ENCODE data around the gene ADGRG3. TPM values are rescaled to one million over a fixed set of nuclear protein-coding genes. Genes with fewer than 3 reads are reported as not detected.
A peak's percentile ranks its signal among the peaks of the same experiment; 100 is the strongest.

Gene ADGRG3
- total RNA-seq, 1 experiment from 2014 or later = 0.46 TPM

GRCh38 chr16:57645691-57646387 lies 22.3 kb upstream of the ADGRG3 start:
- Histone ChIP-seq H3K56ac (ENCODE audit: insufficient read length, low read depth, low read length) (no peak overlapping the region), H2AK5ac (ENCODE audit: insufficient read length, low read length) (no peak overlapping the region), H3K18ac (ENCODE audit: insufficient read length, low read depth, low read length) (no peak overlapping the region), H2BK5ac (ENCODE audit: insufficient read length, low read length) (no peak overlapping the region), H3K23ac (ENCODE audit: insufficient read length, low read depth, low read length) (no peak overlapping the region), H3K9me3 (ENCODE audit: control insufficient read depth, low read depth, low read length) (no peaks in the 10 kb centered on the region), H3K79me1 (ENCODE audit: insufficient read depth, low read depth, low read length, poor library complexity, severe bottlenecking) (no peaks in the 10 kb centered on the region), H3K4me1 (ENCODE audit: insufficient read depth, low read length) (no peaks in the 10 kb centered on the region), H3K23me2 (ENCODE audit: insufficient read length, low read depth, low read length, poor library complexity, severe bottlenecking) (no peaks in the 10 kb centered on the region), H3K4me2 (ENCODE audit: insufficient read depth, insufficient read length, low read length) (no peak overlapping the region), H3K4ac (ENCODE audit: low read depth, low read length) (no peak overlapping the region), H2BK20ac (ENCODE audit: low read depth, low read length, poor library complexity, severe bottlenecking) (no peak overlapping the region), H2AFZ (ENCODE audit: low read length) (no peak overlapping the region), H2BK12ac (ENCODE audit: insufficient read length, low read depth, low read length) (no peak overlapping the region), H4K20me1 (ENCODE audit: control insufficient read depth, insufficient read depth, insufficient read length) (peaks cover 3% of the 10 kb centered on the region), H4K91ac (ENCODE audit: insufficient read length, low read depth, low read length) (no peak overlapping the region), H3K79me2 (ENCODE audit: insufficient read depth, low read length) (no peaks in the 10 kb centered on the region), H4K5ac (ENCODE audit: insufficient read length, low read depth, low read length) (no peak overlapping the region), H2BK120ac (ENCODE audit: low read depth, low read length, poor library complexity, severe bottlenecking) (no peak overlapping the region), H3K14ac (ENCODE audit: insufficient read depth, low read length) (no peak overlapping the region), H2BK15ac (ENCODE audit: low read depth, low read length) (no peak overlapping the region), H4K8ac (replicated peaks; ENCODE audit: insufficient read length, low read depth, low read length) (no peak overlapping the region), H3T11ph (ENCODE audit: low read length) (no peak overlapping the region), H3K9ac (ENCODE audit: extremely low read depth, insufficient read length, low read length) (no peak overlapping the region), H3K27me3 (ENCODE audit: insufficient read depth, low read length) (no peaks in the 10 kb centered on the region), H3K27ac (ENCODE audit: insufficient read length, low read depth, low read length) (no peak overlapping the region)
- TF ChIP-seq, protein P1, sequence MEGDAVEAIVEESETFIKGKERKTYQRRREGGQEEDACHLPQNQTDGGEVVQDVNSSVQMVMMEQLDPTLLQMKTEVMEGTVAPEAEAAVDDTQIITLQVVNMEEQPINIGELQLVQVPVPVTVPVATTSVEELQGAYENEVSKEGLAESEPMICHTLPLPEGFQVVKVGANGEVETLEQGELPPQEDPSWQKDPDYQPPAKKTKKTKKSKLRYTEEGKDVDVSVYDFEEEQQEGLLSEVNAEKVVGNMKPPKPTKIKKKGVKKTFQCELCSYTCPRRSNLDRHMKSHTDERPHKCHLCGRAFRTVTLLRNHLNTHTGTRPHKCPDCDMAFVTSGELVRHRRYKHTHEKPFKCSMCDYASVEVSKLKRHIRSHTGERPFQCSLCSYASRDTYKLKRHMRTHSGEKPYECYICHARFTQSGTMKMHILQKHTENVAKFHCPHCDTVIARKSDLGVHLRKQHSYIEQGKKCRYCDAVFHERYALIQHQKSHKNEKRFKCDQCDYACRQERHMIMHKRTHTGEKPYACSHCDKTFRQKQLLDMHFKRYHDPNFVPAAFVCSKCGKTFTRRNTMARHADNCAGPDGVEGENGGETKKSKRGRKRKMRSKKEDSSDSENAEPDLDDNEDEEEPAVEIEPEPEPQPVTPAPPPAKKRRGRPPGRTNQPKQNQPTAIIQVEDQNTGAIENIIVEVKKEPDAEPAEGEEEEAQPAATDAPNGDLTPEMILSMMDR (conservative IDR thresholded peaks at IDR 0.05) = no peak
- no peaks in the 10 kb centered on the region for H3K36me3 Mint-ChIP-seq (ENCODE audit: insufficient read depth in 1 of 3, low read depth in 3 of 3)
- H3K4me1 Mint-ChIP-seq = peaks cover 4 to 6% of the 10 kb centered on the region in 2 experiments; a peak in 3 of 4 replicates
- peak overlapping the region in 1 of 3 experiments; percentile 53; a peak in 2 of 7 replicates for H3K27ac Mint-ChIP-seq
- H3K27me3 Mint-ChIP-seq (ENCODE audit: low read depth) = peaks cover 6% of the 10 kb centered on the region
- no peaks in the 10 kb centered on the region for H3K9me3 Mint-ChIP-seq
- WGBS (ENCODE audit: extremely low coverage, insufficient read length, low lambda C conversion rate) = no CpG with 5 or more reads among the region's 24 CpGs
- no peak for DNase-seq
- no peak overlapping the region for H3K4me3 Mint-ChIP-seq
